ENCODE measurements around the gene IGF1R.
A peak's percentile ranks its signal among the peaks of the same experiment; 100 is the strongest.

Gene IGF1R

DNA sequence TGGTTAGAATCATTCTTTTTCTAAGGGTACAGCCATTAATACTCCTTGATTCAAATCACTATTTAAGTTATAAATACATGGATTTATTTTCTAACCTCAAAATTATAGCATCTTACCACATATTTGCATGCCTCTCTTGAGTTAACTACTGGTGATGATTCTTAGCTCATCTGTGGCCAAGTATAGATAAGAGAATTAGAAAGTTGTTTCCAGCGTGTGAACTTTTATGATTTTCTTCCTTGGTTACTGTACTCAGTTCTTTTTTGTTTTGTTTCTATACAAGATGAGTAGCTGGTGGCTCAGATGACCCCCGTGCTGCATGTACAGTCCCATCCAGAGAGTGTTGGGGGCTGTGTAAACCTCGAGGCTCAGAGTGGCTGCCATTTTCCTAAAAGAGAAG, 124.6 kb downstream of the IGF1R start:
- H3K4me1 ChIP-seq (ENCODE audit: control insufficient read depth in 1 of 2, insufficient read depth in 2 of 2, low read length in 2 of 2): peaks cover 0 to 19% of the 10 kb centered on the region in 2 donors
- no peaks in the 10 kb centered on the region for H3K9me3 ChIP-seq (ENCODE audit: control insufficient read depth in 1 of 2, low read length in 2 of 2)
- H3K27me3 ChIP-seq (ENCODE audit: low read depth, low read length): no peaks in the 10 kb centered on the region
- no peak overlapping the region for H3K4me3 ChIP-seq (ENCODE audit: low read depth in 1 of 2, low read length in 2 of 2)
- no peak overlapping the region for H3K27ac ChIP-seq (ENCODE audit: low read length)
- no peaks in the 10 kb centered on the region for H3K36me3 ChIP-seq (ENCODE audit: control insufficient read depth in 1 of 2, insufficient read depth in 2 of 2, low read length in 2 of 2)

DNA sequence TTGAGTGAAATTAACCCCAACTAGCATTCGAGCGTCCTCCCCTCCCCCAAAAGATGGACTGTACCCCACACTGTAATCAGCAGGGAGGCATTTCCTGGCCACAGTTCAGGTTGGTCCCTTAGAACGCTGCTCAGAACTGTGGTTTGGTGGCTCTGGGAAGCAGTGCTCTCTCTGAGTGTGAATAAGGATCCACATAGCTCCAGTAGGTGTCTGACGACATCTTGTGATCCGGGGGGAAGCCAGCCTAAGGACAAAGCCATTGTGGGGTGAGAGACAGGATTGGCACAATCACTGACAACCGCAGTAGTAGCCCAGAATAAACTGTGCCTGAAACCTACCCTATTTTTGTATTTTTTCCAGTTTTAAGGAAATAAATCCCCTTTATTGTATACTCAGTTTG, 125.3 kb downstream of the IGF1R start:
- Histone ChIP-seq H3K27me3 (ENCODE audit: low read depth, low read length) (no peaks in the 10 kb centered on the region), H3K4me3 (ENCODE audit: low read depth in 1 of 2, low read length in 2 of 2) (no peak overlapping the region), H3K9me3 (ENCODE audit: control insufficient read depth in 1 of 2, low read length in 2 of 2) (no peaks in the 10 kb centered on the region), H3K4me1 (ENCODE audit: control insufficient read depth in 1 of 2, insufficient read depth in 2 of 2, low read length in 2 of 2) (peaks cover 0 to 23% of the 10 kb centered on the region in 2 donors), H3K27ac (ENCODE audit: low read length) (no peak overlapping the region), H3K36me3 (ENCODE audit: control insufficient read depth in 1 of 2, insufficient read depth in 2 of 2, low read length in 2 of 2) (no peaks in the 10 kb centered on the region)

- H3K27me3 ChIP-seq (ENCODE audit: low read depth, low read length): no peaks in the 10 kb centered on the region
- no peaks in the 10 kb centered on the region for H3K9me3 ChIP-seq (ENCODE audit: control insufficient read depth in 1 of 2, low read length in 2 of 2)
- H3K4me1 ChIP-seq (ENCODE audit: control insufficient read depth in 1 of 2, insufficient read depth in 2 of 2, low read length in 2 of 2): peaks cover 0 to 34% of the 10 kb centered on the region in 2 donors
- no peak overlapping the region for H3K4me3 ChIP-seq (ENCODE audit: low read depth in 1 of 2, low read length in 2 of 2)
- no peaks in the 10 kb centered on the region for H3K36me3 ChIP-seq (ENCODE audit: control insufficient read depth in 1 of 2, insufficient read depth in 2 of 2, low read length in 2 of 2)
- H3K27ac ChIP-seq (ENCODE audit: low read length): no peak overlapping the region
Measured at GRCh38 chr15:98774756-98775497, 126.6 kb downstream of the IGF1R start.

GRCh38 chr15:98775498-98776230, 127.3 kb downstream of the IGF1R start:
- Histone ChIP-seq H3K36me3 (ENCODE audit: control insufficient read depth in 1 of 2, insufficient read depth in 2 of 2, low read length in 2 of 2) (no peaks in the 10 kb centered on the region), H3K9me3 (ENCODE audit: control insufficient read depth in 1 of 2, low read length in 2 of 2) (no peaks in the 10 kb centered on the region), H3K4me1 (ENCODE audit: control insufficient read depth in 1 of 2, insufficient read depth in 2 of 2, low read length in 2 of 2) (peaks cover 0 to 34% of the 10 kb centered on the region in 2 donors), H3K27ac (ENCODE audit: low read length) (no peak overlapping the region), H3K27me3 (ENCODE audit: low read depth, low read length) (no peaks in the 10 kb centered on the region), H3K4me3 (ENCODE audit: low read depth in 1 of 2, low read length in 2 of 2) (no peak overlapping the region)

- Histone ChIP-seq H3K4me3 (ENCODE audit: low read depth in 1 of 2, low read length in 2 of 2) (no peak overlapping the region), H3K27me3 (ENCODE audit: low read depth, low read length) (no peaks in the 10 kb centered on the region), H3K4me1 (ENCODE audit: control insufficient read depth in 1 of 2, insufficient read depth in 2 of 2, low read length in 2 of 2) (peaks cover 0 to 26% of the 10 kb centered on the region in 2 donors), H3K27ac (ENCODE audit: low read length) (no peak overlapping the region), H3K36me3 (ENCODE audit: control insufficient read depth in 1 of 2, insufficient read depth in 2 of 2, low read length in 2 of 2) (no peaks in the 10 kb centered on the region), H3K9me3 (ENCODE audit: control insufficient read depth in 1 of 2, low read length in 2 of 2) (no peaks in the 10 kb centered on the region)
Measured at GRCh38 chr15:98776607-98777281, 128.4 kb downstream of the IGF1R start.

DNA sequence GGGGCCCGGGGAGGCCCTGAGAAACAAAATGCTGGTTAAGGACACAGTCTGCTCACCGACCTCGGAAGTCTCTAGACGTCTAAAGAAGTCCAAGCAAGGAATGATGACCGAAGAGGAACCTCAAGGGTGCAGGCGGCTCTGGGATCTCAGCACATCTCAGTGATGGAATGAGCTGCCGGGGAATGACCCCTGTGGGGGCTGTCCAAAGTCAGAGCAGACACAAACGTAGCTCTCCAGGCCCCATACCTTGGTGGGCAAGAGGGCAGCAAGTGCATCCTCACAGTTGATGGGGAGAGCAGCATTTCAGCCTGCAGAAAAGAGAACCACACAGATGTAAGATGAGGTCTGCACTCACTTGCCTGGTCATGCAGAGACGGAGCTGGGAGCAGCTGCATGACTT, 129.1 kb downstream of the IGF1R start:
- Histone ChIP-seq H3K27ac (ENCODE audit: low read length) (no peak overlapping the region), H3K4me1 (ENCODE audit: control insufficient read depth in 1 of 2, insufficient read depth in 2 of 2, low read length in 2 of 2) (peaks cover 0 to 24% of the 10 kb centered on the region in 2 donors), H3K9me3 (ENCODE audit: control insufficient read depth in 1 of 2, low read length in 2 of 2) (no peaks in the 10 kb centered on the region), H3K4me3 (ENCODE audit: low read depth in 1 of 2, low read length in 2 of 2) (no peak overlapping the region), H3K36me3 (ENCODE audit: control insufficient read depth in 1 of 2, insufficient read depth in 2 of 2, low read length in 2 of 2) (no peaks in the 10 kb centered on the region), H3K27me3 (ENCODE audit: low read depth, low read length) (no peaks in the 10 kb centered on the region)

DNA sequence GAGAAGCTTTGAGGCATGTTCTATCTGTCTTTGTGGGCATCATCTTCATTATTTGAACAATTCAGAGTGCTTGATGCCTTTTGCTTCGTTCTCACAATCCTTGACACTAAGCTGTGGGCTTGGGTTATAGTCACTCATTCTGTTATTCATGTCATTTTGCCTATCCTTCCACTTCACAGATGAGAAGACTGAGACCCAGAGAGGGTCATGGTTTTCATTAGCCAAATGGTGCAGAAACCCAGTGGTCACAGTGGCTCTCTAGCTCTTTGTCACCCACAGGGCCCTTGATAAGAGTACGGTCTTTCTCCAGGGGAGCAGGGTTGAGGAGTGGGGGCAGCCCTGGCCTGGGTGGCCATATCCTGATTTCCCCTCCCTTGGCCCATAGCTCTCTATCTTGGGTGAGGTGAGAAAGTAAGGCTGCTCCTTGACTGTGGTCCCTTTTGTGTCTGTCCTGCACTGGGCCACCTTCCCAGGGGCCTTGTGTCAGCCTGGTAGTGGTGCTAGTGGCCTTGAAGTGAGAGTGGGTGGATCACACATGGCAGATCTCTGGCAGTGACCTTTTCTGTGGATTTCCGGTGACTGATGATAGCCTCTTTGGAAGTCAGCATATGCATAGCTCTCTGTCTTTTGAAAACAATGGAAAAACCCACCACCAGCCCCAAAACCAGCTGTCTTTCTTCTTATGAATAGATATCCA, 130.1 kb downstream of the IGF1R start:
- Histone ChIP-seq H3K4me1 (ENCODE audit: control insufficient read depth in 1 of 2, insufficient read depth in 2 of 2, low read length in 2 of 2) (peaks cover 0 to 24% of the 10 kb centered on the region in 2 donors), H3K27me3 (ENCODE audit: low read depth, low read length) (no peaks in the 10 kb centered on the region), H3K36me3 (ENCODE audit: control insufficient read depth in 1 of 2, insufficient read depth in 2 of 2, low read length in 2 of 2) (no peaks in the 10 kb centered on the region), H3K27ac (ENCODE audit: low read length) (no peak overlapping the region), H3K4me3 (ENCODE audit: low read depth in 1 of 2, low read length in 2 of 2) (no peak overlapping the region), H3K9me3 (ENCODE audit: control insufficient read depth in 1 of 2, low read length in 2 of 2) (no peaks in the 10 kb centered on the region)

- Histone ChIP-seq H3K27me3 (ENCODE audit: low read depth, low read length) (no peaks in the 10 kb centered on the region), H3K9me3 (ENCODE audit: control insufficient read depth in 1 of 2, low read length in 2 of 2) (no peaks in the 10 kb centered on the region), H3K36me3 (ENCODE audit: control insufficient read depth in 1 of 2, insufficient read depth in 2 of 2, low read length in 2 of 2) (no peaks in the 10 kb centered on the region), H3K27ac (ENCODE audit: low read length) (no peak overlapping the region), H3K4me3 (ENCODE audit: low read depth in 1 of 2, low read length in 2 of 2) (no peak overlapping the region), H3K4me1 (ENCODE audit: control insufficient read depth in 1 of 2, insufficient read depth in 2 of 2, low read length in 2 of 2) (peaks cover 0 to 24% of the 10 kb centered on the region in 2 donors)
Measured at GRCh38 chr15:98778960-98779359, 130.6 kb downstream of the IGF1R start.

- Histone ChIP-seq H3K27me3 (ENCODE audit: low read depth, low read length) (no peaks in the 10 kb centered on the region), H3K27ac (ENCODE audit: low read length) (no peak overlapping the region), H3K4me3 (ENCODE audit: low read depth in 1 of 2, low read length in 2 of 2) (peak overlapping the region in 1 of 2 donors; percentile 5), H3K4me1 (ENCODE audit: control insufficient read depth in 1 of 2, insufficient read depth in 2 of 2, low read length in 2 of 2) (peaks cover 0 to 24% of the 10 kb centered on the region in 2 donors), H3K36me3 (ENCODE audit: control insufficient read depth in 1 of 2, insufficient read depth in 2 of 2, low read length in 2 of 2) (no peaks in the 10 kb centered on the region), H3K9me3 (ENCODE audit: control insufficient read depth in 1 of 2, low read length in 2 of 2) (no peaks in the 10 kb centered on the region)
Measured at GRCh38 chr15:98779463-98780071, 131.2 kb downstream of the IGF1R start.

DNA sequence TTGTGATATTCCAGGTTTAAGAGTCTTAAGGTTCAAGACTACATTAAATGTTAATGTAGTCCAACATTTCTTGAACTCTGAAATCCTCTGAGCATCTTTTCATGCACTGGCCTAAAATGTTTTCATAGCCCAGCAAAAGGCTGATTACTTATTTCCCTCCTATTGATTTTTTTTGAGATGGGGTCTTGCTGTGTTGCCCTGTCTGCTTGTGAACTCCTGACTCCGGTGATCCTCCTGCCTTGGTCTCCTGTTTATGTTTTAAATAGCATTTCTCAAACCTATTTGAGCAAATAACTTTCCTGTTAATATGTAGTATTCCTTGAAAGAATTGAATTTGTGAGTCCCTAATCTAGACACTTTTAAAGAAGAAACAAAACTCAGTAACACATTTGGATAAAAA, 133.5 kb downstream of the IGF1R start:
- peaks cover 0 to 24% of the 10 kb centered on the region in 2 donors for H3K4me1 ChIP-seq (ENCODE audit: control insufficient read depth in 1 of 2, insufficient read depth in 2 of 2, low read length in 2 of 2)
- no peak overlapping the region for H3K4me3 ChIP-seq (ENCODE audit: low read depth in 1 of 2, low read length in 2 of 2)
- H3K27ac ChIP-seq (ENCODE audit: low read length): no peak overlapping the region
- no peaks in the 10 kb centered on the region for H3K27me3 ChIP-seq (ENCODE audit: low read depth, low read length)
- H3K36me3 ChIP-seq (ENCODE audit: control insufficient read depth in 1 of 2, insufficient read depth in 2 of 2, low read length in 2 of 2): no peaks in the 10 kb centered on the region
- no peaks in the 10 kb centered on the region for H3K9me3 ChIP-seq (ENCODE audit: control insufficient read depth in 1 of 2, low read length in 2 of 2)

All from muscle layer of duodenum (tissue), 2 donors.